Gastrocnemius medialis (tissue), 4 donors: ENCODE measurements around the gene EDC4. TPM values are rescaled to one million over a fixed set of nuclear protein-coding genes. Genes with fewer than 3 reads are reported as not detected.

Experiments used
- ATAC-seq, 2 donors: fragments of 150-250 bp; one replicate each; pipeline ENCODE4 v1.9.1; 2016
- DNase-seq, 2 donors: peaks; one replicate each; pipeline ENCODE4 v3.0.0-alpha.2; 2019
- H3K27ac ChIP-seq, 4 donors: fragments of 200-600 bp; sonication (generic); 1 replicate in 1 of 4; 2 replicates in 3 of 4; pipeline ENCODE4 v1.5.1; 2016 to 2018; ENCODE audit warnings: mild to moderate bottlenecking in 2 of 4, moderate library complexity in 1 of 4
- H3K27me3 ChIP-seq, 3 donors: fragments of 200-600 bp; sonication (generic) in 2 of 3; 1 replicate in 1 of 3; 2 replicates in 2 of 3; pipeline versions ENCODE4 v1.5.1 to v1.6.0; 2016 to 2019; ENCODE audit warnings: mild to moderate bottlenecking in 1 of 3, moderate library complexity in 1 of 3
- H3K36me3 ChIP-seq, 2 donors: fragments of 200-600 bp; sonication (generic) in 1 of 2; one replicate each; pipeline ENCODE4 v1.5.1; 2017 to 2018
- H3K4me1 ChIP-seq, 2 donors: fragments of 200-600 bp; sonication (generic) in 1 of 2; one replicate each; pipeline ENCODE4 v1.5.1; 2016 to 2017; ENCODE audit warnings: mild to moderate bottlenecking in 2 of 2
- H3K4me3 ChIP-seq, 4 donors: fragments of 200-600 bp; sonication (generic) in 3 of 4; 1 replicate in 1 of 4; 2 replicates in 3 of 4; pipeline ENCODE4 v1.5.1; 2016 to 2019; ENCODE audit warnings: mild to moderate bottlenecking in 2 of 4
- H3K9me3 ChIP-seq, 3 donors: fragments of 200-600 bp; sonication (generic) in 2 of 3; 1 replicate in 1 of 3; 2 replicates in 2 of 3; pipeline ENCODE4 v1.5.1; 2016 to 2019
- POLR2A ChIP-seq, 2 donors: fragments of 450-650 bp; IDR thresholded peaks; one replicate each; pipeline ENCODE4 v1.6.1; 2017; ENCODE audit warnings: antibody characterized with exemption in 2 of 2, mild to moderate bottlenecking in 2 of 2, moderate library complexity in 2 of 2
- in situ Hi-C, 4 donors: fragments of 200-750 bp; cut with MboI; loops; one replicate each; pipeline versions ENCODE4 v1.15.0 to v1.8.0; 2017; ENCODE audit warnings: low sequenced_read_pairs in 4 of 4
- intact Hi-C: fragments of 100-400 bp; cut with DNase I; formaldehyde crosslinking; loops from one replicate; pipeline ENCODE4 v1.15.1; 2023; ENCODE audit warnings: low total_unique reads
- total RNA-seq, 4 donors: library from RNA; depleted of rRNA; stranded (reverse); fragments of >200 nt; gene quantifications; one replicate each; pipeline versions ENCODE4 v1.1.0 to v1.2.3, GENCODE V29; 2016
- TF ChIP-seq, protein P1 (sequence below), 5 experiments: fragments of 450-650 bp in 3 of 5; fragments of 200-600 bp in 2 of 5; sonication (generic) in 2 of 5; IDR thresholded peaks in 4 of 5; conservative IDR thresholded peaks in 1 of 5; 1 replicate in 4 of 5; 2 replicates in 1 of 5; pipeline ENCODE4 v1.5.1; 2016 to 2019; ENCODE audit warnings: antibody characterized with exemption in 5 of 5, mild to moderate bottlenecking in 3 of 5, moderate library complexity in 3 of 5

Gene EDC4
- total RNA-seq, 4 donors from 2014 or later = 27.5 to 58.9 (median 48.5) TPM

DNA sequence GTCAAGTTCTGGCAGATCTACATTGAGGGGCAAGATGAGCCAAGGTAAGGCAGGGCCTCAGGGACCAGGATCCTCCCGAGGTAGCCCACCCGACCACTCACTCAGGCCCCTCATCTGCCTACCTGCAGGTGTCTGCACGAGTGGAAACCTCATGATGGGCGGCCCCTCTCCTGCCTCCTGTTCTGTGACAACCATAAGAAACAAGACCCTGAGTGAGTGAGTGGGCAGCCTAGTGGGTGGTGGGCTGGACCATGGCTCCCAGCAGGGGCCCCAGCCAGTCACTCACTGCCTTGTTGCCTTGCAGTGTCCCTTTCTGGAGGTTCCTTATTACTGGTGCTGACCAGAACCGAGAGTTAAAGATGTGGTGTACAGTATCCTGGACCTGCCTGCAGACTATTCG is 5.4 kb downstream of the EDC4 start:
- intact Hi-C loops (no loop called here), in situ Hi-C loops (no loop called here)
- TF ChIP-seq, protein P1, sequence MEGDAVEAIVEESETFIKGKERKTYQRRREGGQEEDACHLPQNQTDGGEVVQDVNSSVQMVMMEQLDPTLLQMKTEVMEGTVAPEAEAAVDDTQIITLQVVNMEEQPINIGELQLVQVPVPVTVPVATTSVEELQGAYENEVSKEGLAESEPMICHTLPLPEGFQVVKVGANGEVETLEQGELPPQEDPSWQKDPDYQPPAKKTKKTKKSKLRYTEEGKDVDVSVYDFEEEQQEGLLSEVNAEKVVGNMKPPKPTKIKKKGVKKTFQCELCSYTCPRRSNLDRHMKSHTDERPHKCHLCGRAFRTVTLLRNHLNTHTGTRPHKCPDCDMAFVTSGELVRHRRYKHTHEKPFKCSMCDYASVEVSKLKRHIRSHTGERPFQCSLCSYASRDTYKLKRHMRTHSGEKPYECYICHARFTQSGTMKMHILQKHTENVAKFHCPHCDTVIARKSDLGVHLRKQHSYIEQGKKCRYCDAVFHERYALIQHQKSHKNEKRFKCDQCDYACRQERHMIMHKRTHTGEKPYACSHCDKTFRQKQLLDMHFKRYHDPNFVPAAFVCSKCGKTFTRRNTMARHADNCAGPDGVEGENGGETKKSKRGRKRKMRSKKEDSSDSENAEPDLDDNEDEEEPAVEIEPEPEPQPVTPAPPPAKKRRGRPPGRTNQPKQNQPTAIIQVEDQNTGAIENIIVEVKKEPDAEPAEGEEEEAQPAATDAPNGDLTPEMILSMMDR (IDR thresholded peaks at IDR 0.05 in 4 of 5, conservative IDR thresholded peaks at IDR 0.05 in 1 of 5) = no peak
- no peak for TF ChIP-seq POLR2A (IDR thresholded peaks at IDR 0.05)
- H3K4me1 ChIP-seq = peaks cover 52 to 59% of the 10 kb centered on the region in 2 donors
- H3K36me3 ChIP-seq = peaks cover 2 to 58% of the 10 kb centered on the region in 2 donors
- ATAC-seq (no peak), DNase-seq (no peak)
- H3K4me3 ChIP-seq = no peak overlapping the region
- no peak overlapping the region for H3K27ac ChIP-seq
- H3K27me3 ChIP-seq = no peaks in the 10 kb centered on the region
- no peaks in the 10 kb centered on the region for H3K9me3 ChIP-seq

DNA sequence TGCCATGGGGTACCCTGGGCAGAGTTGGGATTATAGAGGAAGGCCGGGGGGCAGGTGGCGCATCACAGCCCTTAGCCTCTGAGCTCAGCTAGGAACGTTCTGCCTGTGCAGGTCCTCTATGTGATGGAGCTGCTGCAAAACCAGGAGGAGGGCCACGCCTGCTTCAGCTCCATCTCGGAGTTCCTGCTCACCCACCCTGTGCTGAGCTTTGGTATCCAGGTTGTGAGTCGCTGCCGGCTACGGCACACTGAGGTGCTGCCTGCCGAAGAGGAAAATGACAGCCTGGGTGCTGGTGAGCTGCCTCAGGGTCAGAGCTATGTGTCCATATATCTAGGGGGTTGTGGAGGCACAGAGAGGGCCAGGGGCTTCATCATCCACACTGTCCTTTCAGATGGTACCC is 6.0 kb downstream of the EDC4 start:
- ATAC-seq = no peak
- DNase-seq = no peak
- peak overlapping the region in 1 of 4 donors; percentile 87 for H3K27ac ChIP-seq
- intact Hi-C loops = no loop called here
- no peaks in the 10 kb centered on the region for H3K9me3 ChIP-seq
- H3K4me1 ChIP-seq = peaks cover 54 to 62% of the 10 kb centered on the region in 2 donors
- H3K36me3 ChIP-seq = peaks cover 2 to 64% of the 10 kb centered on the region in 2 donors
- in situ Hi-C loops = no loop called here
- H3K4me3 ChIP-seq = no peak overlapping the region
- no peaks in the 10 kb centered on the region for H3K27me3 ChIP-seq
- TF ChIP-seq, protein P1 (IDR thresholded peaks at IDR 0.05 in 4 of 5, conservative IDR thresholded peaks at IDR 0.05 in 1 of 5) = no peak

DNA sequence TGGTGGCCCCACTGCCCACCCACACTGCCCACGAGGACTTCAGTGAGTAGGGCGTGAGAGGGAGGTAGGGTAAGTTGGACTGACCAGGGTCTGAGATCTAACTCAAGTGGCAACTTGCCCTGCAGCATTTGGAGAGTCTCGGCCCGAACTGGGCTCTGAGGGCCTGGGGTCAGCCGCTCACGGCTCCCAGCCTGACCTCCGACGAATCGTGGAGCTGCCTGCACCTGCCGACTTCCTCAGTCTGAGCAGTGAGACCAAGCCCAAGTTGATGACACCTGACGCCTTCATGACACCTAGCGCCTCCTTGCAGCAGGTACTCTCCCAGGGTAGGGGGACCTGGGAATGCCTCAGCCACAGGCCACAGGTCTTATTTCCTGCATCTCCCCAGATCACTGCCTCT is 6.6 kb downstream of the EDC4 start:
- no peaks in the 10 kb centered on the region for H3K27me3 ChIP-seq
- in situ Hi-C loops = no loop called here
- peaks cover 2 to 67% of the 10 kb centered on the region in 2 donors for H3K36me3 ChIP-seq
- H3K27ac ChIP-seq = peak overlapping the region; percentile 87 to 95 (median 90)
- H3K4me3 ChIP-seq = no peak overlapping the region
- H3K4me1 ChIP-seq = peaks cover 54 to 62% of the 10 kb centered on the region in 2 donors
- intact Hi-C loops = no loop called here
- no peaks in the 10 kb centered on the region for H3K9me3 ChIP-seq
- TF ChIP-seq POLR2A (IDR thresholded peaks at IDR 0.05) = no peak
- TF ChIP-seq, protein P1 (IDR thresholded peaks at IDR 0.05 in 4 of 5, conservative IDR thresholded peaks at IDR 0.05 in 1 of 5) = no peak
- DNase-seq (no peak), ATAC-seq (no peak)

DNA sequence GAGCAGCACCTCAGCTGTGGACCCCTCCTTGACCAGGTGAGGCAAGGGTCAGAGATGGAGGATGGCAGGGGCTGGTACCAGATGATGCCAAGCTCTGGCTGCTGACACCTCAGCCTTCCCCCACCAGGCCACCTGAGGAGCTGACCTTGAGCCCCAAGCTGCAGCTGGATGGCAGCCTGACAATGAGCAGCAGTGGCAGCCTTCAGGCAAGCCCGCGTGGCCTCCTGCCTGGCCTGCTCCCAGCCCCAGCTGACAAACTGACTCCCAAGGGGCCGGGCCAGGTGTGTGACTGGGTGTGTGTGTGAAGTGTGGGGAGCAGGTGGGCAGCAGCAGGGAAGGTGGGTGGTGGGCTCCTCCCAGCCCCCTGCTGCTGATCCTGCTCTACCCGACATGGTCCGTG is 7.1 kb downstream of the EDC4 start:
- peak overlapping the region; percentile 87 to 95 (median 90) for H3K27ac ChIP-seq
- H3K4me3 ChIP-seq = no peak overlapping the region
- peaks cover 54 to 61% of the 10 kb centered on the region in 2 donors for H3K4me1 ChIP-seq
- no peaks in the 10 kb centered on the region for H3K9me3 ChIP-seq
- H3K36me3 ChIP-seq = peaks cover 2 to 67% of the 10 kb centered on the region in 2 donors
- no peak for TF ChIP-seq POLR2A (IDR thresholded peaks at IDR 0.05)
- no peaks in the 10 kb centered on the region for H3K27me3 ChIP-seq
- intact Hi-C loops (loop anchor here (5.0 kb wide), 1 partner anchor 162 kb away; no protein-coding TSS in a partner anchor), in situ Hi-C loops (loop anchor here in 1 of 4 donors (10.0 kb wide), 1 partner anchor 55 kb away; the partner anchor contains the start of genes CTRL and PSMB10)
- DNase-seq (no peak), ATAC-seq (no peak)

DNA sequence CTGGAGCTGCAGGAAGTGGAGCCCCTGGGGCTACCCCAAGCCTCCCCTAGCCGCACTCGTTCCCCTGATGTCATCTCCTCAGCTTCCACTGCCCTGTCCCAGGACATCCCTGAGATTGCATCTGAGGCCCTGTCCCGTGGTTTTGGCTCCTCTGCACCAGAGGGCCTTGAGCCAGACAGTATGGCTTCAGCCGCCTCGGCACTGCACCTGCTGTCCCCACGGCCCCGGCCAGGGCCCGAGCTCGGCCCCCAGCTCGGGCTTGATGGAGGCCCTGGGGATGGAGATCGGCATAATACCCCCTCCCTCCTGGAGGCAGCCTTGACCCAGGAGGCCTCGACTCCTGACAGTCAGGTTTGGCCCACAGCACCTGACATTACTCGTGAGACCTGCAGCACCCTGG is 7.7 kb downstream of the EDC4 start:
- intact Hi-C loops = loop anchor here (5.0 kb wide), 1 partner anchor 162 kb away; no protein-coding TSS in a partner anchor
- no peaks in the 10 kb centered on the region for H3K27me3 ChIP-seq

More for the DNA sequence above, 7.7 kb downstream of the EDC4 start:
- DNase-seq (peak in 1 of 2 donors; percentile 76), ATAC-seq (peak in 1 of 2 donors; percentile 22)
- Histone ChIP-seq H3K4me3 (no peak overlapping the region), H3K27ac (peak overlapping the region; percentile 87 to 95 (median 90)), H3K9me3 (no peaks in the 10 kb centered on the region), H3K36me3 (peaks cover 2 to 67% of the 10 kb centered on the region in 2 donors), H3K4me1 (peaks cover 51 to 59% of the 10 kb centered on the region in 2 donors)
- TF ChIP-seq, protein P1 (IDR thresholded peaks at IDR 0.05 in 4 of 5, conservative IDR thresholded peaks at IDR 0.05 in 1 of 5) = no peak
- no peak for TF ChIP-seq POLR2A (IDR thresholded peaks at IDR 0.05)
- in situ Hi-C loops = loop anchor here in 1 of 4 donors (10.0 kb wide), 1 partner anchor 54 kb away; the partner anchor contains the start of genes CTRL and PSMB10
